HG03565 (cell line): ENCODE data around the gene TRABD2B.

Experiments used
- ATAC-seq: cut with Tn5 transposase; IDR thresholded peaks from one replicate; pipeline ENCODE4 v1.9.1; 2021; ENCODE audit warnings: mild to moderate bottlenecking, moderate library complexity; ENCODE audit not compliant: unreplicated experiment

Gene TRABD2B

DNA sequence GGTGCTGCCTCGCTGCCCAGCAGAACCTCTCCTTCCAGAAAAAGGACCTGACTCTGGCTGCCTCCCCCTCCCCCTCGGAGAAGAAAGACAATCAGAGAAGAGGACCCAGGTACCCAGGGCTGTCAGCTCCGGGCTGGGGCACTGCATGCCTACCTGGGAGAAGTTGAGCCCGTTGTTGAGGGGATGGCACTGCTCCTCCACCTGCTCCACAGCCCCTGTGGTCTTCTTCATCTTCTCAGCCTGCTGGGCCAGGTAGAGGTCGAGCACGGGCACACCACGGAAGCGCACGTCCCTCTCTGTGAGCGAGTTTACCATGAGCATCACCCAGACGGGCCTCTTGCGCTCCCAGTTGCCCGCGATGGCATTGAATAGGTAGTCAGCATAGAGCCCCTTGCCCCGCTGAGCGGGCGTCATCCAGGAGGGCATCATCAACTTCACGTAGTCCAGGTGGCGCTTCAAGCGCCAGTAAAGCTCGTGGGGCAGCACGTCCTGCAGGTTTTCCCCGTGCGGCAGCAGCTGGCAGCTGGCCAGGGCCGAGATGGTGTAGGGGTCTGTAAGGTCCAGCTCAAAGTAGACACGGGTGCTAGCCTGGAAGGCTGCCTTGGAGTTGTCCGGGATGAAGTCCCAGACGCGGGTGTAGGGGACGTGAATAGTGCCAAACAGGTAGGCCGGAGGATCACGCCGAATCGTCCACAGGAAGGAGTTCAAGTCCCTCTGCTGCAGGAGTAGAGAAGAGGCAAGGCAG is 3.1 kb downstream of the TRABD2B start:
- ATAC-seq = no peak

DNA sequence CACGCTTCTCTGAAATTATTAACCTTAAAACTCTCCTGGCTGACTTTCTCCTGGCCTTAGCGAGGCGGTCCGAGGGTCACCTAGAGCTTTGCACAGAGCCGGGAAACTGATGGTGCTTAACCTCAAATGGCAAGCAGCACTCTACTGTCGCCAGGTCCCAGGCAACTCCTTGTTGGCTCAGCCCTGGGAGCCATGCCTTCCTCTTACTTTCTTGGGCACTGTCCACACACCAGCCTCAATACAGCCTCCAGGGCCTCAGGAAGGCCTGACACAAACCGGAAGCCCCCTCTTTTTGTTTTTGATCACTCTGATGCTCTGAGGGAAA is 3.8 kb downstream of the TRABD2B start:
- ATAC-seq = no peak

DNA sequence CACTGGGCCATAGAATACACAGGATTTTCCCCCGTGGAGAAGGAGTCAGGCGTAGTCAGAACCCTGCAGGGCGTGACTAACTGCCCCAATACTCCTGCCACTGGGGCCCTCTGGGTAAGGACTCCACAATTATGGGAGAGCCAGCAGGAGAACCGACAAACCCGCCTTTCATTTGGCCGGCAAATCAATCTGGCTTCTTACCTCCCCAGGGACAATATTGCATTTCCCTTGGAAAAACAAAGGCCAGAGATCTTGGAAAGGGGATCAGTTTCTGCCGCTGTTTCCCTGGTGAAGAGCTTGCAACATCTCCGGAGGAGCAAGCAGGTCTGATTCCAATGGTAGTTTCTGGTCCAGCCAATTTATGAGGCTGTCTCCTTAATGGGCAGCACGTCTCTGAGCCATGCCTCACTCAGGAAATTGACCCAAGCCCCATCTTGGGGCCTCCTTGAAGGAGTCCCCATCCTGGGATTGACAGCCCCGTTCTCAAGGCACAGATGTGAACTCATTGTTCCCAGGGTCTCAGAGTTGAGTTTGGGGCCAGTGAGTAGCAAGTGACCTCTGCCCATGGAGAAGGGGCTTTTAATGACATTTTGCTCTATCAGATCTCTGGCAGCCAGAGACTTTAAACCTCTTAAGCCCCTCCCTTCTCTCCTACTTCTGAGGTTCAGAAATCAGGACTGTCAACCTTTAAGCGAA is 4.3 kb downstream of the TRABD2B start:
- no peak for ATAC-seq

DNA sequence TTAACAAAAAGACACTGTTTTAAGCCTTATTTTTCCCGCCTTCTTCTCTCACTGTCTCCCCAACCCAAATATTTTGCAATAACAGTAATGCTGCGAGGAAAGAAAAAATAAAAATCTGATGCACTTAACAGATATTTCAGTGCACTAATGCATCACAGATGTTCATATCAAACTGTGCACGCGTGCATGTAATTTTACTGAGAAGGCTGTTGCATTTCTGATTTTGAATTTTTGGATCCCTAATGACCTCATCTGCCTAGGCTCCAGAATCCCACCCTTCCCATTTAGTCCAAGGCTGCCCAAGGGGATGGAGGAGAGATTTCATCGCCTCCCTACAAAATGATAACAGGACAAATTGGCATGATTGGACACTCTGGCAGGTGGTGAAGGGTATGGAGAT is 5.5 kb downstream of the TRABD2B start:
- ATAC-seq = no peak

DNA sequence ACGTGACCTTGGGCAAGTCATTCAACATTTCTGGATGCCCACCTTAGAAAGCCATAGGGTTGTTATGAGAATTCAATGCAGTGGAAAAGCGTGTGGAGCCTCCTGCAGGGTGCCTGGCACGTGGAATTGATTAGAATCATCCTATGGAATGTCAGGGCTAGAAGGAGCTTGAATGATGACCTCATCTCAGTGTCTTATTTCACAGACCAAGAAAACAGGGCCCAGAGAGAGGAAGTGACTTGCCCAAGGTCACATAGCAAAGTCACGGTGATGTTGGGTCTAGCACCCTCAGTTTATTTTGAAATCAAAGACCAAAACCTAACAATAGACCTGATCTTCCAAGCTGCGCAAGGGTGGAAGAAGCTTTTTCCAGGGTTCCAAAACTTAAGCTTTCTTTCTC is 6.0 kb downstream of the TRABD2B start:
- no peak for ATAC-seq

DNA sequence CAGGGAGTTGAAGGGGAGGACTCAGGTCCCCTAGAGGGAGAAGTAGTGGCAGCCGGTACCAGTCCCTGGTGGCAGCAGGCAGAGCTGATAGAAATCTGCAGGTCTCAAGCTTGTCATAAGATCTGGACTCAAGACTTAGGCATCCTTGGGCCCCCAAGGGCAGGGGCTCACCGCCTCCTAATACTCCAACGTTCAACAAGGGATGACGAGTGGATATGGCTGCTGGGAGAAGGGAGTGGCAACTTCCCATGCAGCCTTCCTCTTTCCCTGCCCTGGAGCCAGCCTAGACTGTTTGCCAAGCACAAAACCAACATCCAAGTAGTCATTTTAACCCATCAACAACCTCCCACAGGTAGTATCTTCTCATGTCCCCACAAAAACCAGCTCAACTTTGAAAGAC is 6.9 kb downstream of the TRABD2B start:
- no peak for ATAC-seq

DNA sequence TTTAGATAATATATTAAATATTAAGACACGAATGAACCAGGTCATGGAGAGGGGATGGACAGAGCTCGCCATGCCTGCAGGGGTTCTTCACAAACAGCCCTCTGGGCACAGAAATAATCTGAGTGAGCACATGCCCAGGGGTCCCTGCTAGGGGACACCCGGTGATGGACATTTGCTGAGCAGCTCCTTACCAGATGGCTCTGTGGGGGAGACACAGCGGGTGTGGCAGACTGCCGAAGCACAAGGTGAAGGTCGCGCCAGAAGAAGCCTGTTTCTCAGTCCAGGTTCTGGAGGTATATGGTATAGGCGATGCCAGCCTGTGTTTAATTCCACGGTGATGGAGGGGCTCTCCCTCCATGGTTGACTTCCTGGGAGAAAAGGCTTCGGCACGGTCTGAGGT is 9.6 kb downstream of the TRABD2B start:
- no peak for ATAC-seq

DNA sequence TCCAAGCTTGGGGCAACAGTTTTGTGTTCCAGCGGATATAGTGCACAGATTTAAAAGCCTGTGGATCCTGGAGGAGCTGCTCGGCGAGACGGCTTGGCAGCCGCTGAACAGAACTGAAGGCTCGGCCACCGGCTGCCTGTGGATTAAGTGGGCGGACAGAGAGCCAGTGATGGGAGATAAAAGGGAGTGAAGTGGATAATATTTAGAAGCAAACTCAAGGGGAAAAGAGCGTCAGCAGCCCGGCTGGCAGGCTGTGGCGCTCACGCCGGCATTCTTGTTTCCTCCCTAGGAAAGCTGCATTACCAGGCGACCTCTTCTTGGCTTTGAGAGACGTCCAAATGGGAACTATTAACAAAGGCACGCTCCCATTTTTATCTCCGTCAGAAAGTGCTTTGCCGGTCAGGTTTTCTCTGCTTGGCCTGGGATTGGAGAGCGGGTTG is 10.4 kb downstream of the TRABD2B start:
- no peak for ATAC-seq

DNA sequence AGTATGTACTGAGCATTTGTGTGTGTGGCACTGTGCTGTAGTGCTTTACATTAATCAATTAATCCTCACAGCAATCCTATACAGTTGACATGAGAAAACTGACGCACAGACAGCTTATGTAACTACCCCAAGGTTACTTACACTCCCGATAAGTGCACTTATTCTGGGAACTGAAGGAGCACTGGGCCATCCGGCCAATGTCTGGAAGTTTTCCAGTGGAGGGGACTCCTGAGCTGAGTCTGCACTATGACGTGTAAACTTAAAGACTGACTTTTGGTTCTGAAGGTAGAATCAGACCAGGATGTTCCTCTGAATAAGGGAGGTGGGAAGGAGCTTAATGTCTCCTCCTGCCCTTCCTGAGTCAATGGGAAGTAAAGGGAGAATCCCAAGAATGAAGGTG is 12.2 kb downstream of the TRABD2B start:
- no peak for ATAC-seq

DNA sequence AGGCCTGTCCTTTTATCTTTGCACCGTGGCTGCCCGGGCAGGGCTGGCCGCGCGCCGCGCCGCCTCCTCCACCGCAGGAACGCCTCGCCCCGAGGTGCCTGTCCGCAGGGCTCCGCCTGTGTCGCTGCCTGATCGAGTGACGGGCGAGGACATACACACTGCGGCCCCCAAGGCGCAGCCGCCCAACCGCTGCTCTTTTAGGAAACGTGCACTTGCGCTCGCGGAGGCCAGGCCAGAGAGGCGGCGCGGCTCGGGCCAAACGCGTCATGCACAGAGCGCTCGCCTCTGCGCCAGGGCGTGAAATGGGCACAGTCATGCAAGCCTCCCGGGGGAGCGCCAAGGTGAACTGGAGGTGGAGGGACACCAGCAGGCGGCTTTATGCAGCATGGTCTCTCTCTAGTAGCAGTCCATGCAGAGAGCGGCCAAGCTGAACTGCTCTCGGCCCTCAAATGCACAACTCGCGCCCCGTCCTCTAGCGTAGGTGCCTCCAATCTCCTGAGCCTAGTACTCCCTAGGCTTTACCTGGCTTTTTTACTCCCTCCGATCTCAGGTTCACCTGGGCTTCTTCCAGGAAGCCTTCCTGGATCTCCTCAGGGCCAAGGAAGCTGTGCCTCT is 12.9 kb downstream of the TRABD2B start:
- no peak for ATAC-seq

DNA sequence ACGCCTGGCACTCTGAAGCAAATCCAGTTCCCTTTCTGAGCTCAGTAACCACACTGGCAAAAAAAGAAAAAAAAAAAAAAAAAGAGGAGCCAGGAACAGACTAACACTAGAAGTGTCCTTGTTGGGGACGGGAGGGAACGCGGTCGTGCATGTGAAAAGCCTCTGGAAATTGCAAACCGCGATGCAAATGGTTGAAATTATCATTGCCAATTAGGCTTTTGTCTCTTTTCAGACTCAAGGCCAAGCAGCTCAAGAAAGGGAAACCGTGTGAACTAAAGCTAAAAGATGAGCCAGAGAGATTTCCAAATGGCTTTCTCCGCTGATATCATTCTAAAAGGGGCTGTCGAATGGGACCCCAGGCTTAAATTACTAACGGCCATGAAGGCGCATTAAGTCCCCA is 13.5 kb downstream of the TRABD2B start:
- ATAC-seq = no peak

DNA sequence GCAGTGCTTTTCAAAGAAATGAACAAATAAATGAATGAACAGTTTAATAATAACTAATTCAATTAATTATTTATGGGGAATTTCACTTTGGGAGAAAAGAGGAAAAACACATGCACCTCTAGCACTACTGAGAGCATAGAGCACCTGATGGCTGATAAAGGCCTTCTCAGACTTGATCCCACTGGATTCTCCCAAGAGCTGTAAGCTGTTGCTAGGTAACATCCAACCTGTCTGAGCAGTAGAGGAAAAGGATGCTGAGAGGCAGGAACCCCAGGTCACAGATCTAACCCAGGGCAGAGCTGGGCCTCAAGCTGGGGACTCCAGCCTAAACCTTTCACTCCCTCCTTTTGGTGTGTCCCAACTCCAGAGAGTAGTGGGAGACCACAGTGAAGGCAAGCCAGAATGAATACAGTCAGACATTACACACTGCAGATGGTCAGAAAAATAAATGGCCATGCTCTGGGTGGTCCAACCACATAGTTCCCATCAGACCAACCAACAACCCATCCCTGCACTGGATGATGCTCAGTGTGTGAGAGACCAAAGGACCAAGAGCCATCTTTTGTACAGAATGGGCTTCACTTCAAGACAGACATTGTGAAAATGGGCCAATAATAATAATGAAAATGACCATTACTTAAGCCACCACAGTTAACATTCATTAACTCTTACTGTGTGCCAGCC is 15.4 kb downstream of the TRABD2B start:
- ATAC-seq = no peak

DNA sequence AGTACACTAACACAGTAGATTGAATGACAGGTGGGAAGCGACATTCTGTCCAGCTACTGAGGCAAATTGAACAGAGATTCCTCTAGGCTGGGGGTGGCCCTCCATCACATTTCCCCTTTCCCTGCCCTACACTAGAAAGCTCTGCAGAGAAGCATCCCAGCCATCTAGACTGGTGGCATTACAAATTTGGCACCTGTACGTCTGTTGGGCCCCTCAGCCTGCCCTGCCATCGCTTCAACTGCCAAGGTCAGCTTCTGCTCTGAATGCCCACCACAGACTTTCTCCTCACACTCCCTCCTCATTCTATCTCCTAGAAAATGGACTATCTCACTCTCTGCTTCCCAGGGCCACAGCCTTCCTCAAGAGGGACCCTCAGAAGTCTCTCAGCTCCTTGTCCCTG is 16.7 kb downstream of the TRABD2B start:
- ATAC-seq = no peak

DNA sequence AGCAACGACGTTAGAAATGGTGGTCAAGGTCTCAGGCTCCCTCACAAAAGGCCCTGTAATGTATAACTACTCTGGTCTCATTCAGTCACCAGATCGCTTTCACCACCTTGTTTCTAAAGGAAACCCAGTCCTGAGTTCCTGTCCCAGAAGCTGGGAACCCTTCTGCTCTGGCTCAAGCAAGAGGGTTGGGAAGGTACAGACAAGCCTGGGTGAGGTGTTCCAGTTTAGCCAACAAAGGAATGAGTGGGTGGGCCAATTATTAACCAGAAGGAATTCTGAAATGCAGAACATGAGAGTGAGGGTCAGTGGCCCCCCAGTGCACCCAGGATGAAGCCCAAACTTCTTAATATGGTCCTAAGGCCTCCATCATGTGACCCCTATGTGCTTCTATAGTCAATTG is 17.5 kb downstream of the TRABD2B start:
- ATAC-seq = no peak

DNA sequence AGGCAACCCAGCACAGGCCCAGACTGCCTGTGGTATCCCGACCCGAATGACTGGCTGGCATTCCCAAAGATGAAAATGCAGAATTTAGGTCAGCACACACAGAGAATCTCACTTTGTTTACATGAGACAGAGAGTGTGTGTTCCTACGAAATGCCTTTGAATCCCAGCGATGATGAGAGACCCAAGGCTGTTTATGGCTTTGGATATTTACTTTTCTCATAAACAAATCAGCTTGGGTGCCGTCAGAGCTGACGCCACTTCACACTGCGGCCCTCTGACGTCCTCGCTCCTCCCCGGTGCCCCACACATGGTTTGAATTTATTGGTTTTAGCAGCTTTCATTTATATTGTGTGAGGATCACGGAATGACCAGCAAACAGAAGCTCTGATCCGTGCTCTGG is 18.7 kb downstream of the TRABD2B start:
- ATAC-seq = no peak

DNA sequence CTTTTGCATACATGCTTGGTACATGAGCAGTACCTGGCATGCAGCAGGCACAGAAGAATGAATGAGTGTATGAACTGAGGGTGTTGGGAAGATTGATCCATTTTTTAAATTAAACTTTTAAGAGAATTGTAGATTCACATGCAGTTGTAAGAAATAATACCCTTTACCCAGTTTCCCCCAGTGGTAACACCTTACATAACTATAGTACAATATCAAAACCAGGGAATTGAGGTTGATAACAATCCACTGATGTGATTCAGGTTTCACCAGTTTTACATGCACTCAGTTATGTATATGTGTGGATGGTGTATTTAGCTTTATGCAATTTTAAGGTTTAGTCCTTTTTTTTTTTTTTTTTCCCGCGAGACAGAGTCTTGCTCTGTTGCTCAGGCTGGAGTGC is 20.5 kb downstream of the TRABD2B start:
- no peak for ATAC-seq

DNA sequence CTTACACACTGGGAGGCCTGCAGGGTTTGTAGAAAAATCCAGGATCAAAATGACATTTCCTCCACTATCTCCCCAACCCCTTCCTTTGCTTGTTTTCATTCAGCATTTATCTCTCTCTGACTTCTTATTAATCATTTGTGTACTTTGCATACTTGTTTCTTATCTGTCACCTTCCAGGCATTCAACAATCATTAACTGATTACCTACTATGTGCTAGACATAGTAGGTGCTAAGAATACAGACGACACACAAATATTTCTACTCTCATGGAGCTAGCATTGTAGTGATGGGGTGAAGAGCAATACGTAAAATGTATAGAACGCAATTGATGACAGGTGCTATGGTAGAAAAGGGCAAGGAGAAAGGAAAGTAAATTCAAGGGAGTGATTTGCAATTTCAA is 20.9 kb downstream of the TRABD2B start:
- ATAC-seq = no peak

DNA sequence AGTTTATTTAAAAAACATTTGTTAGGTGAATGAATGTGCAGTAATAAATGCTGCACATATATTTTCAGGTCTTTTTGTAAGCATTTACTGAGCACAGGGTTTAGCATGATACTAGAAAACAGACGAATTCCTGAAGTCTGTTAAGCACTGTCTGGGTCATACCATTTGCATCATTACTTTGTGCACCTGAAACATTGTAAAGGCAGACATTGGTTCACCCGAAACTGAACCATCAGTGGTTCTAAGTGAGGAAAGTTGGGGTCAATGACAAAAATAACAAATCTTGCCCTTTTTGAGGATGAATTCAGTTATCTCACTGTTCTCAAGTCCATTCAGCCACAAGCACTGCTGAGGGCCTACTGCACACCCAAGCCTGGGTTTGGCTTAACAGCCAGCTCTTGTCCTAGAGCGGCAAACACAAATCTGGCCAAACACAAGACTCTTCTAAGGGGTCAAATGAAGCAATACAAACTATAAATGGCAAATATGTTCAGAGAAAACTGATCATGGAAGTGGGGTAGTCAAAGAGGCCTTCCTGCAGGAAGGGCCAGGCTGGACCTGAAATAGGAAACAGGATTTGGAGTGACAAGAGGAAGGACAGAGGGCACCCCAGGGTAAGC is 21.8 kb downstream of the TRABD2B start:
- ATAC-seq = no peak

DNA sequence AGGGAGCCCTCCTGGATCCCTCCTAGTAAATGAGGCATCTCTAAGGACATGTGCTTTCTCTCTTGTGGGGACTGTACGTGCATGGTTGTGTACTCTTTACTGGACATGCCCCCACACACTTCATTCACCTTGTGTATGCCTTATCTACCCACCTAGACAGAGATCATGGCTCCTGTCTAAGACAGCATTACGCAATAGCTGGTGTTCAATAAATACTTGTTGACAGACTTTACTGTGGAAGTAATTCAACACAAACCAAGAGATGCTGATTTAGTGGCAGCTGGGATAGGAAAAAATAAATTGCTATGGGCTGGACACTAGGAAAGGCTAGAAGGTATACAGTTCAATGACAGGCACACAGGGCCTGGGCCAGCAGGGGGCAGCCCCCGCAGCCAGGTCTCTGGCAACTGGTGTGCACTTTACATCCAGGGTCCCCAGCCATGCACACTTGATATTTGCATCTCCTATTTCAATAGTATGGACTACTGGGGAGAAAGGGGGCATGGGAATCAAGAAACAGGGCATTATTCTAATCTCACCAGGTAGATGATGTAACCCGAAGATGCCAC is 24.2 kb downstream of the TRABD2B start:
- ATAC-seq = no peak

DNA sequence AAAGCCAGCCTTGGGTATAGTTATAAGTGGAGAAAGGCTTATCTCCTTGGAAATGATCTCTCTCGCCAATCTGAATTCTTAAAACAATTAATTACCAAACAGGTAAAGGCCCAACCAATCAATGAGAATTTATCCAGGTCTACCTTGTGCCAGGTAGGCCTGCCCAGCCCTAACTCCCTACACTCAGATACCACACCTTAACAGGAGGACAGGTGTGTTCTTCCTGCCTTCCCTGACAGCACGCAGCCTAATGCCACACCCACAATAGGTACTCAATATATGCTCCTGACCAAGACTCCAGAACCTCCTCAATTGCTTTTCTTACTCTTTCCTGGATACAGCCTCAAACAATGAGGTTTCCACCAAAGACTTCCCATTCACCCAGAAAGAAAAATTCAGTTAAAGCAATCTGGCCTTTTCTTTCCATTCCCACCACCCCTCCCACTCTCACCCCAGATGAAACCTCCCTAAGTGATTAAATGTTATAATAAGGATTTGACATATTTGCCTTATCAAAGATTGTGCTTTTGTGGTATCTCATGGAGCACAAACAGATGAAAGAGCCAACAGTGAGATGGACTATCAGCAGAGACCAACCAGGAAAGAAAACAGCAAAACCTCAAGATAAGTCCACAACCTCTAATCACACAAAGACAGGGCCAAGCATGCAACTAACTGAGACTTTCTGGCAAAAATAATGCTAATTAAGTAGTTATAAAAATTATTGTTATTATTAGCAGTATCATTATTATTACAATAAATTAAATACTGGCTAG is 25.6 kb downstream of the TRABD2B start:
- no peak for ATAC-seq
